EH (cell line): ENCODE data around the gene ENAH.

Experiments used
- DNase-seq: peaks from one replicate; pipeline ENCODE4 v3.0.0-alpha.2; 2015; ENCODE audit warnings: low read depth

ENAH gene

DNA sequence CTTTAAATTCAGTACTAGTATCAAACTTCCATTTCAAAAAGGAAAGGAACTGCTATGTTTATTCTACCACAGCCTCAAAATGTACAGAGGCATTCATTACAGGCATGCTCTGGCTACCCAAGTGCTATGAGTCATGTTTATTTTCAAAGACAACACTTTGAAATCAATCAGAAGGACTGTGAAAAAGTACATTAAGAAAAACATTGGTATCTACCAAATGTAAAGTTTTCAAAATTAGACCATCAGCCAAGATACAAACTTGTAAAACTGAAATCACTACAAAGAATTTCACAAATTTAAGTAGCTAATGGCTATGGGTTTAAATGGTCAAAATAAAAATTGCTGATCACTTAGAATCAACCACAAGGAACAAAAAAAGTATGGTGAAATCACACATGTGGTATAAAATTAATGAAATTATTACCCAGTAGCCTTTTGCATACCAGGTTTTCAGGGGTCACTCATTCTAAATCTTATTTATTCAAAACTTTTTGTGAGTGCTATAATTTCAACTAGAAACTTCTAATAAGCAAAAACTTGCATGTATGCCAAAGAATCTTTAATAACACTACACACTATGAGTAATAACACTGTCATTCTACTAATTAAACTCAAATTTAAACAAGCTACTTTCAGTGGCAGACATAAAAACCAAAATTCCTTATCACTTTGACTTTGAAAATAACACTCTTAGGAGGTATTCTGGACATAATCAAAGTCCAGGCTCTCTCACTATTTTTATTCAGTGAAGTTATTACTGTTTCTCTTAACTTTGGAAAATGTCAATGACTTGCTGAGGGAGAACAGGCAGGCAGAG, 49.2 kb downstream of the ENAH start:
- peak; percentile 76 for DNase-seq

DNA sequence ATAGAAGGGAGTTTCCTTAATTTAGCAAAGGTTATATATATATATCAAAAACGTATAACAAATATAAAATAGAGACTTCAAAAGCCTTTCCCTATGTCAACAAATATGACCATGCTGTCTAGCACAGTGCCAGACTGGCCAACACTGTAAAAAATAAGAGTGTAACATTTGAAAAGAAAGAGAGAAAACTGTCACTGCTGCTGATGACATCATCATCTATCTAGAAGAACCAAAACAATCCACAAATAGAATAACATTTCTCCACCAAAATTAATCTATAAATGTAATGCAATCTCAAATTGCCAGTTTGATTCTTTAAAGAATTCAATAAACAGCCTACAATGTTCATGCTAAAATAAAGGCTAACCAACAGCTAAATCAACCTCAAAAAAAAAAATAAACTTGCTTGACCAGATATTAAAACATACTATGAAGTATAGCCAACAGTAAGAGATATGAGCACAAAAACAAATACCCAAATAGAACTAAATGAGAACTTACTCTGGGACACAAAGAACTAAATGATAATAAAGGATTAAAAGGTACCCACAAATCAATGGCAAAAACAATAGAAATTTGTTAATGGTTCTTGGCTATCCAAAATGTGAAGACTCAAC, 50.2 kb downstream of the ENAH start:
- no peak for DNase-seq

DNA sequence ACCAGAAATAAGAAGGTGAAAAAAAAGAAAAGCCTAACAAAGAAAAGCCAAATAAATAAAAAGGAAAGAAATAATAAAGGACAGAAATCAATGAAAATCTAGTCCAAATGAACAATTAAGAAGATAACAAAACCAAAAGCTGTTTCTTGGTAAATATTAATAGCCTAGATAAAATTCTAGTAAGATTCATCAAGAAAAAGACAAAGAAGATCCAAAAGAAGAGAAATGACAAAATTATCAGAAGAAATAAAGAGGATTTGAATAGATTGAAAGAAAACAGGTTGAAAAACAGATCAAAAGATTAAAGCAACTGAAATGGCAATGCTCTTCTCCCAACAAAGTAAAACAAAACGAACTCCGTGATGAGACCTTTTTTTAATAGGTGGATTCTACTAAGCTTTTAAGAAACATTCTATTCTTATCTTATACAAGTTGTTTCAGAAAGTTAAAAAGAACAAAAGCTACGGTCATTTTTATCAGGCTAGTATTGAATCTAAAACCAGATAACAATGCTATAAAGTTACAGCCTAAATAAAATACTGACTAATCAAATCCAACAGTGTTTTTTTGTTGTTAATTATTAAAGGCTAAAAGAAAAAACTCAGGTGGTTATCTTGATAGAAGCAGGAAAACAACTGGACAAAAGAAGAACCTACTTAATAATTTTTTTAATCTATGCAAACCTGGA, 50.9 kb downstream of the ENAH start:
- no peak for DNase-seq

DNA sequence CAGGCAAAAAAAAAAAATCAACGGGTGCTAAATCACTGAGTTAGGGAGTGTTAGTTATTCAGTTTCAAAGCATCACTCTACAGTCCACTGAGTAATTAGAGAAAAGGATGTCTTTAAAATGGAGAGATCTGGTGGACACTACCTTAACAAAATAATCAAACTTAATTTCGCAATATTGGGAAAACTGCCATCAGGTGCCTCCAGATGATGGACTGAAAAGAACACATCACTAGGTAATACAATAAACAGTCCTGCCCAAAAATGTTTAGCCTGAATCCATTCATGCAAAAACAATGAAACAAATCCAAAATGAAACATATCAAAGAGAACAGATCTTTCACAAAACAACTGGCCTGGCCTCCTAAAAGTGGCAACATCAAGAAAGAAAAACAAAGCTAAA, 54.1 kb downstream of the ENAH start:
- no peak for DNase-seq

DNA sequence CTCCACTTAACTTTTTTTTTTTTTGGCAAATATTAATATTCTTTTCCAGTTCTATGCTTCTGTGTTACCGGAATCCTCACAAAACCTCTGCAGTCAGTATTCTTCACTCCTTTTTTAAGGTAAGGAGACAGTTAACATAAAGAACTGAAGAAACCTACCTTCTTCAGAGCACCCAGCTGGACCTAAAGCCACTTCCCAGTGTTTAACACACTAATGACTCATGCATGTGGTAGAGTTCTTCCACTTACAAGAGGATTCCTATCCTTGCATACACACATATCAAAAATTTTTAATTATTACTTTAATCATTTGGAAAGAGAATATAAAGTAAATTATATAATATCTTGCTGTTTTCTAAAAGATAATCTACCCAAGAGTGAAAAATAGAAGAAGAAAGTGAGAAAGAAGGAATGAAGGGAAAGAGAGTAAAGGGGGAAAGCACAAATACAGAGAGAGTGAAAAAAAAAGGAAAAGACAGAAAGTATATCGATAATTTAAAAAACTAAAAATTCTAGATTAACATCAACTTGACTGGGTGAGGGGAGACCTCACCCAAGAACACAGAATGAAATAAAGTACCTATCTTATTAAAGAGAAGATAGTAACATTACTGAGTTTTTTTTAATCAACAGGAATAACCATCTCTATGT, 54.9 kb downstream of the ENAH start:
- DNase-seq = peak; percentile 56

DNA sequence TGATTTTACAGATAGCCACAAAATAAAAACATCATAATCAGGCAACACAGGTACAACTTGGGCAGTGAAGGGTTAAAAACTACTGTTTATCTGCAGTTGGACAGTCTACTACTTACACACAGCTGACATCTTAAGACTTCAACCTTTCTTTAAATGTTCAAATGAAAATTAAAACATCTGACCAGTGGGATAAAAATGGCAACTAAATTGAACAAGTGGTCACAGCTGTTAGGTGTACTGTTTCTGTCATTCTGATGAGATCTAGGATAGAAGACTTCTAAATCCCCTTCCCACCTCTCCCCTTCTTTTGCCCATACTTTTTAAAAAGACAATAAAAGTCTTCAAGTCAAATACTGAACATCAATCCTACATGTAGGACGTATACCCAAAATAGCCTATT, 56.2 kb downstream of the ENAH start:
- no peak for DNase-seq

DNA sequence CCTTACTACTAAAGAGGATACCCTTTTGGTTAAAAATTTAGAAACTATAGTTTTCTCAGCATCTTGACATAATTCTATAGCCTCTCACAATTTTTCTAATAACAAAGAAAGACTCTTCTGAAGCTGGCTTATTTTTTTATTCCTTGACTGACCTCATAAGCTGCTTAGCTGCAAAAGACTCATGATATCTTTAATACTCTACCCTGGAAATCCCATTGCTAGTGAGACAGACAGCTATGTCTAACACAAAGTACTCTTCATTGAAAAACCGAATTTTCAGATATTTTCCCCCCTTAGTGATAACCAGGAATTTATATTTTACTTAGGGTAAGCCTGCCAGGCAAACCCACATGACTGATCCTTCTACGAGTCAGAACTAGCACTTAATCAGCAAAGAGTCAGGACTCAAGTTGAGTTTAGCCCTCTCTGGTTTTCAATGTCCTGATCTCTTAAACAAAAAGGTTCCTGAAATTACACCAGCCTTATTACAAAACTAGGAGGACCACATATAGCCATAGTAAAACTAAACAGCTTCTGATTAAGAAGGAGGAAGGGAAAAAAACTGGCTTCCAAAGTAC, 56.9 kb downstream of the ENAH start:
- no peak for DNase-seq

DNA sequence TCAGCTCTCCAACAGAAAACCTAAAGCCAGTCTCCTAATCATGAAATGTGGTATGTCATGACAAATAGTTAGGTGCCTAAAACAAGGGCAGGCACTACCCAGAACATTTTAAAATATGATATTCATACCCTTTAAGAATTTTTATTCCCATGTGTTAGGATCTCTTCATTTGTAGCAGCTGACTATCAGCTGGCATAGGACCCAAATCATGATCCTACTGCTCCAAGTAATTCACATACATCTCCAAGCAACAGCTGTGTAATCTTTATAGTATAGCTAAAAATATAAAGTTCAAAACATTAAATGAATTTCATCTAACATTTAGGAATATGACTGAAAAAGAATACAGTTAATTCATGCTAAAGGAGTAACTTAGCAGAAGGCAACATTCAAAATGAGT, 57.5 kb downstream of the ENAH start:
- no peak for DNase-seq

DNA sequence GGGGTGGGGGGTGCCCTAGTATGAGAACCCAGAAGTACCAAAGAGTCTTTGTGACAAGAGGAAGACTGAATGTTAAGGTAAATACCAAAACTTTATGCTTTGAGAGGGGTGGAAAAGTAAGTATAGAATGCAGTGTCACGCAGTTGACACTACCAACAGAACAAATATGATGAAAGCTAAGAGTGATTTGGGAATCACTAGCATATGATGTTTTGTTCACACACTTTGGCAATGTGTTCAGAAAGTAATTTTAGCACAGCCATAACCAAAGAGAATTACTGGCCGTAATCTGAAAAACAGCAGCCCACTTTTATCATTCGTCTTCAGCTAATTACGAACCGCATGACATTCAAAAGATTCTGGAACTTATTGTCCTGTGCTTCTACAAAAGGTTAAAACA, 59.5 kb downstream of the ENAH start:
- DNase-seq = no peak

DNA sequence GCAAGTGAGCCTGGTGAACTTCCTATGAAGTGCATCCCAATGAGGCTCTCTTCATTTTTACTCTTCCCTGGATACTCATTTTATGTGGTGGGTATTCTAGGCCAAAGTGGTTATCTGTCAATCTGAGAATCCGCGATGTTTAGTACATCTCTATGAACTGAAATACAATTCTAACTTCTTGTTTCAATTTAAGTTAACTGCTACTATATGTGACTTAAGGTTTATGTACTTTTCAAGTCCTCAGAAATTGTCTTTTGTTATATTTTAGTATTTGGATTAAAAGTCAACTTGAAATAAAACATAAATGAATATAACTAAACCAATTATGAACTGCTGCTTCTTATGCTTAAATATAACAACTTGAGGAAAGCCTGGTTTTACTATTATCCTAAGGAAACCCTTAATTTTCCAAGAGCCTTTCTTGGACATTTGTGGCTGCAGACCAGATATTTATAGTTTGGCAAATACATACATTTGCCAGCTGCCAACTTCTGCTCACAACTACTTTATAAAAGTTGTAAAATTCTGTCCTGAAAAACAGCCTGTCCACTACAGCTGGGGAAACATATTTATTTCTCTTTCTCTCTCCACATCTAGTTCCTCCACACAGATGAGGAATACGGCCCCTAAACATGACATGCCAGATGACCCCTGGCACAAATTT, 60.4 kb downstream of the ENAH start:
- DNase-seq = no peak

DNA sequence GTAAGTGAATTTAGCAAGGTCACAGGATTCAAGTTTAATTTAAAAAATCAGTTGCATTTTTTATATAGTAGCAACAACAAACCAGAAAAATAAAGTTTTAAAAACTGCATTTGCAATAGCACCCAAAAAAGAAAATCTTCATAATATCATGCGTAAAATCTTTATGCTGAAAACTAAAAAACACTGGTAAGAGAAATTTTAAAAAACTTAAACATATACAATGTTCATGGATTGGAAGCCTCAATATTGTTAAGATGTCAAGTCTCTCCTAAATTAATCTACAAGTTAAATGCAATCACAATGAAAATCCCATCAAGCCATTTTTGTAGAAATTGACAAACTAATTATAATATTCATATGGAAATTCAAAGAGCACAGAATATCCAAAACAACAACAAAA, 65.6 kb downstream of the ENAH start:
- DNase-seq = no peak

DNA sequence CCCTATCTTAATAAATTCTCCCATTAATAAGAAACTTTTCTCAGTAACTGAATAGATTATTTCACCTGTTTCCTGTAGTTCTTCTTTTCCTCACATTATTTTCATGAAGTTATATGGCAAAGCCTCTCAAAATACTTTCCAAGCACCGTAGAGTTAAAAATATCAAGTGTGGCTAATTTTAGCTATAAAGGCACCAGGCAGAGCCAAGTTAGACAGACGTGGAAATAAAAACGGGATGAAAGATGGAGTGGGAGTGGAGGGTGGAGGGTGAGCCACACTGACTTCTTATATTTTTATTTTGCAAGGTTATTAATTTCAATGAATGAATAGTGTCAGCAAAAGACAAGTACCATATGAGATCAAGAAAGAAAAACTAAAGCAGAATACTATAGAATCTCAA, 71.7 kb downstream of the ENAH start:
- no peak for DNase-seq

DNA sequence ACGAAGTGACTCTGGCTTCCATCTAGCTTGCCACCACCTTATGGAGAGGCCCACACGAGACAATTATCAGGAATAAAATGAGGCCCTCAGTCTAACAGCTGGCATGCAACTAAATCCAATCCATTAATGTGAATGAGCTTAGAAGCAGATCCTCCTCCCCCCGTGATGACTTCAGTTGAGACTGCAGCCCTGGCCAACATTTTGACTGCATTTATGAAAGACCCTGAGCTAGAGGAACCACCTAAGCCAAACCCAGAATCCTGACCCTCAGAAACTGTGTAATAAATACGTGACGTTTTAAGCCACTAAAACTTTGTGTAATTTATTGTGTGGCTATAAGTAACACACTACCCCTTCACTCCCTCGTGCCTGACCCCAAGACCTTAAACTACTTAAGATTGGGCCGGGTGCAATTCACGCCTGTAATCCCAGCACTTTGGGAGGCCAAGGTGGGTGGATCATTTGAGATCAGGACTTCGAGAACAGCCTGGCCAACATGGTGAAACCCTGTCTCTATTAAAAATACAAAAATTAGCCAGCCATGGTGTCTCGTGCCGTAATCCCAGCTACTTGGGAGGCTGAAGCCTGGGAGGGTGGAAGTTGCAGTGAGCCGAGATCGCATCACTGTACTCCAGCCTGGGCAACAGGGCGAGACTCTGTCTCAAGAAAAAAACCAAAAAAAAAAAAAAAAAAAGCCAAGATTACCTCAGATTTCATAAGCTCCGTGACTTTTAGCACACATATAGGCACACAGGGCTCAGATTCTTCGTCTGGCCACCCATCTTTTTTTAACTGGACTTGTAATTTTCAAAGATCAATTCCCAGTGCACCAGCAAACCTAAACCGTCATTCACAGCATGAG, 72.5 kb downstream of the ENAH start:
- no peak for DNase-seq

DNA sequence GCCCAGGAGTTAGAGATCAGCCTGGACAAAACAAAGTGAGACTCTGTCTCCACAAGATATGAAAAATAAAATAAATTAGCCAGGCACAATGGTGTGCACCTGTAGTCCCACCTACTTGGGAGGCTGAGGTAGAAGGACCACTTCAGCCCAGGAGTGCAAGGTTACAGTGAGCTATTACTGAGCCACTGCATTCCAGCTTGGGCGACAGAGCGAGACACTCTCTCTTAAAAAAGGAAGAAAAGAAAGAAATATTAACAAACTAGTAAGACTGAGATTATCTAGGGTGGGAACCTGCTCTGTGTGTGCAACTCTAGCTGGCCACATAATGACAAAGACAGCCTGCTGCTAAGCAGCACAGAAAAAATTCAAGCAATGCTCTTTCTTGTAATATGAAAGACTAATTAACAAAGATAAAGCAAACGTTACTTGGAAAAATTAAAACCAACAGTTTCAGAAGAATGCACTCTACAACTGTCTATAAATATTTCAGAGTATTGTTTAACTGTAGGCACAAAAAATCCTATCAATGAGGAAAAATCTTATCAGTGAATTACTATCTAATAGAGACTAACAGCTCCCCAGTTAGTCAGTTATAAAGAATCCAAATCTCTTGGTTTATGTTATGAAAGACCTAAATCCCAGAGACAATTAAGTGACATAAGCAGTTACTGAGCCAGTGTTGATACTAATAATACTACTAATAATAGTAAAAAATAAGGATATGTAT, 74.5 kb downstream of the ENAH start:
- peak; percentile 58 for DNase-seq

DNA sequence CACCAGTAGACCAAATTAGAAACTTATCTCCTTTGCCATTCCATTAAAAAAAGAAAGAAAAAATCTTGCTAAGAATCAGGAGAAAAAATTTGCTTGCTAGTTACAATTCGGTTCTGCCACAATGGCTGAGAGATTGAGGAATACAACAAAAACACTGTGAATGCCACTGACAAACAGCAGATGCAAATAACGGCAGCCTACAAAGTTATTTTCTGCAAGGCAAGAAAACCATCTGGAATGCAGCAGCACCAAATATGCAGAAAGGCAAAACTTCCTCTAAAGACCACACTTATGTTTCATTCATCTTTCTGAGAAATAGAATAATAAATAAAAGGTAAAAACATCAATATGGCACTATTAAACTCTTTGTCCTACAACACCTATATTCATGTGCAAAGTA, 75.7 kb downstream of the ENAH start:
- peak; percentile 31 for DNase-seq

DNA sequence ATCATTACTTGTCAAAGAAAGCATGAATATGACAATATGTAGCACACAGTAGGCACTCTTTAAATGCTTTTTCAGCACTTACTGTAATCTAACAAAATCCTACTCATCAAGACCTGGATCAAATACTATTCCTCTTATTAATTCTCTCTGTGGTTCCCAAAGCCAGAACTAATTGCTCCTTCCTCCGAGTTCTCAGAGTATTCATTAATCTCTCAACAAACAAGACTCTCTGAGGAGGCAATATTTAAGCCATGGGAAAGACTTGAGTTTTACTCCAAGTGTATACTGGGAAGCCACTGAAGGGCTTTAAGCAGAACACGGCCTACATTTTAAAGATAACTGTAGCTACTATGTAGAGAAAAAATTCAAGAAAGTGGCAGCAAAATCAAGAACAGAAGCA, 79.7 kb downstream of the ENAH start:
- DNase-seq = no peak

DNA sequence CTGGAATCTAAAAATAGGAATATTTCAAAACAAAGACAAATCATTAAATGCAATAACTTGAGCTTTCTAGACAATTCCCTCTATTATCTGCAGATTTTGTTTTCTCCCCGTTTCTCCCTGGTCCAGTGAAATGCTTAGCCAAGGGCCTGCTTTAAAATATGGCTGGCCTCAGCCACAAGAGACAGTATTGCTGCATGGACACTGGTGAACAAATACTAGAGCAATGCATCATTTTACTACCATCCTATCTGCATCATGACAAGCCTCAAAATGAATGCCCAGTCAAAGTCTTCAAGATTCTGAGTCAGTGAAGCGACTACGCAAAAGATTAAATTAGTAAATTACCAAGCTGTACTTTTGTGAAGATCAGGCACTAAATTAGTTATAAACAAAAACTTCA, 80.5 kb downstream of the ENAH start:
- DNase-seq = peak; percentile 83

DNA sequence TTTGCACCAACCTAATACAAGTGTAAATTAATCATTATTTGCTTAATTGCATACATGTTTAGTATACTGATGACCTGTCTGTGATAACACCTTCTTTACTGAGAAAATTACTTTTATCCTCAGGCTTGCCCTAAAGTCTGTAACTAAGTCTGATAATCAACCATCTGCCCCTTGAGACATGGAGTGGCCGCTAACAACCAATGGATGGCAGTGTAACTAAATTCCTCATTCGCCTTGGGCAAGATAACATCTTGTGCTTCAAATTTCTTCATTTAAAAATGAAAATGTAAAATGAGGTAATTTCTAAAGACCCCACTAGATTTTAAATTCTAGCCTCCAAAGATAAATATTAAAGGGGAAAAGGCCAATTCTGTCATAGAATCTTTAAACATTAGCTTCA, 85.1 kb downstream of the ENAH start:
- no peak for DNase-seq

DNA sequence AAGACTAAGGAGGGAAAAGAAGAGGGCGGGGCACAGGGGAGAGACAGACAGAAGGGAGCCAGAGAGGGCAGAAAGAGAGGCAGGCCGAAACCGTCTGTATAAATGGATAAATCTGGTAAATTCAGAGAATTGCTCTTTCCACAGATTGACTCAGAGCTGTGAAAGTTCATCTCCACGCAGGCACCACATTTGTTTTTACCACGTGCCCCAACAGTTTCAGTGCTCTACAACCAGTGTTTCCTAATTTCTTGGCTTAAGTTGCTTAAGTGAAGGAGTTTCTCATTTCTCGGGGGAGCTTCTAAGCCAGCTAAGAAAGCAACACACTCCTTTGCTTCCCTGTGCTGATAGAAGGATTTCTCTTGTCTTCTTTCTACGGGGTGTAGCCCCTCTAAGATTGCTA, 87.1 kb downstream of the ENAH start:
- no peak for DNase-seq

DNA sequence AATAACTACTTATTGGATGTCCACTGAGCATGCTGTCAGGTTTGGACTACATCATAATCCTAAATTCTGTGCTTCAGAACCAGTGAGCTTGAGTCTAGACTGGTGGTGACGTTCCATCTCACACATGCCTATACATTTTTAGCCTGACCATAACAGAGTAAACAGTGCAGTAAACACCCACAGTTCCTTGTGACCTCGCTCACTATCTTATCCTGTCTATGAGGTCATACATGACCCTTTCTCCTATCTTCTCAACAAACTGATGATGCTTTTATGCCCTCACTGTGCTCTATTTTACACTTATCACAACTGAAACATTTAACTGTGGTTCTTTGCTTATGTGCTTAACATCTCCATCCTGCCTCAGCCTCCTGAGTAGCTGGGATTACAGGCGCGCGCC, 91.2 kb downstream of the ENAH start:
- DNase-seq = no peak
